NCI-H345 (cell line): ENCODE measurements around the gene ARL8B.
"Not testable (repeated sequence)": the region's sequence is repeated elsewhere in the genome, so short reads cannot be mapped to it uniquely, and the experiment has no call there.

Experiments
- DNase-seq: peaks from one replicate; lab custom pipeline; 2025; lab: John Stamatoyannopoulos, UW

ARL8B gene

GRCh38 chr3:5145120-5145519 lies 23.0 kb downstream of the ARL8B start:
- no peak for DNase-seq

- not testable (repeated sequence) for DNase-seq
Measured at GRCh38 chr3:5147152-5147551, 25.1 kb downstream of the ARL8B start.

- no peak for DNase-seq
Measured at GRCh38 chr3:5149306-5149880, 27.3 kb downstream of the ARL8B start.

GRCh38 chr3:5151586-5151985 lies 29.5 kb downstream of the ARL8B start:
- DNase-seq, result no peak

- no peak for DNase-seq
Measured at GRCh38 chr3:5153074-5153473, 31.0 kb downstream of the ARL8B start.

- no peak for DNase-seq
Measured at GRCh38 chr3:5155241-5155640, 33.1 kb downstream of the ARL8B start.

- DNase-seq, result no peak
Measured at GRCh38 chr3:5160321-5160720, 38.2 kb downstream of the ARL8B start.

GRCh38 chr3:5160940-5161858 lies 39.1 kb downstream of the ARL8B start:
- peak; percentile 22 for DNase-seq

GRCh38 chr3:5162102-5162501 lies 40.0 kb downstream of the ARL8B start:
- DNase-seq, result no peak

- no peak for DNase-seq
Measured at GRCh38 chr3:5165698-5166097, 43.6 kb downstream of the ARL8B start.

- DNase-seq, result no peak
Measured at GRCh38 chr3:5166846-5167245, 44.8 kb downstream of the ARL8B start.

- DNase-seq, result no peak
Measured at GRCh38 chr3:5168110-5168509, 46.0 kb downstream of the ARL8B start.

- no peak for DNase-seq
Measured at GRCh38 chr3:5169807-5170206, 47.7 kb downstream of the ARL8B start.

GRCh38 chr3:5170975-5171374 lies 48.9 kb downstream of the ARL8B start:
- DNase-seq, result no peak

- no peak for DNase-seq
Measured at GRCh38 chr3:5172018-5172417, 49.9 kb downstream of the ARL8B start.

GRCh38 chr3:5179036-5179435 lies 56.9 kb downstream of the ARL8B start:
- DNase-seq, result not testable (repeated sequence)

GRCh38 chr3:5181469-5182141 lies 59.5 kb downstream of the ARL8B start:
- DNase-seq, result no peak

- not testable (repeated sequence) for DNase-seq
Measured at GRCh38 chr3:5183714-5184113, 61.6 kb downstream of the ARL8B start.

- no peak for DNase-seq
Measured at GRCh38 chr3:5184499-5184898, 62.4 kb downstream of the ARL8B start.

GRCh38 chr3:5185093-5185673 lies 63.1 kb downstream of the ARL8B start:
- DNase-seq, result no peak

- no peak for DNase-seq
Measured at GRCh38 chr3:5186089-5186857, 64.2 kb downstream of the ARL8B start.

GRCh38 chr3:5186858-5187155 lies 64.7 kb downstream of the ARL8B start:
- no peak for DNase-seq
